A204.1 (cell line): Measurements from ENCODE around the gene NRBF2.
"Not testable (repeated sequence)": the region's sequence is repeated elsewhere in the genome, so short reads cannot be mapped to it uniquely, and the experiment has no call there.

Experiments used
- FAIRE-seq: peaks from 2 replicates; lab custom pipeline; 2012; peaks lifted over from hg19 to GRCh38; lab: Jason Lieb, UNC

The NRBF2 gene

DNA sequence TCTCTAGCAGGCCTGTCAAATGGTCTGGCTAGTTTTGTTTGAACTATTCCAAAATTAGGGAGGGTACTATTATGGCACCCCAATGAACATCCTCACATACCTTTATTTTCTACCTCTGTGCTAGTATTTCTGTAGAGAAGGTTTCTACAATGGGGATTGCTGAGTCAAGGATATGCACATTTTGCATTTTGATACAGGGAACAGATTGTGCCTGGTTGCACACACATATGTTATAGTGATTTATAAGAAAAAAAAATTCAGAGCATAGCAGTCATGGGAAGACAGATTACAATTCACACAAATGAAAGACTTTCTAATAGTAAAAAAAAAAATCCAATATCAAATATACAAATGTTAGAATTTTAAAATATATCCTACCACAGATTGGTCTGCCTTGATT lies 14.1 kb upstream of the NRBF2 start:
- FAIRE-seq, result no peak

- no peak for FAIRE-seq
Measured at GRCh38 chr10:63120554-63120953, 12.6 kb upstream of the NRBF2 start.

- FAIRE-seq, result no peak
Measured at GRCh38 chr10:63123727-63124362, 9.3 kb upstream of the NRBF2 start.

DNA sequence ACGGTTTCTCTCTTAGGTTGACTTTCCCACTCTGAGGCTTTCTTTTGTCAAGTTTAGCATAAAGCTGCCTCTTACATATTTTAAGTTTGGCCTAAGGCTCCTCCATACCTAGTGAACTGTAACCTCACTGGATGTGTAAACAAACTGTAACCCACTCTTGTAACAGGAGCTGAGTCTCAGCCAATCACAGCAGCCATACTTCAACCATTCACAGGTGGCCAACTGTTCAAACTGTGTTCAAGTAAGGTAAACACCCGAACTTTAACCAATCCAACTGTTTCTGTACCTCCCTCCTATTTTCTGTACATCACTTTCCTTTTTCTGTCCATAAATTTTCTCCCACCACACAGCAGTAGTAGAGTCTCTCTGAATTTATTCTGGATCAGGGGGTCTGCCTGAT lies 7.7 kb upstream of the NRBF2 start:
- FAIRE-seq, result no peak

DNA sequence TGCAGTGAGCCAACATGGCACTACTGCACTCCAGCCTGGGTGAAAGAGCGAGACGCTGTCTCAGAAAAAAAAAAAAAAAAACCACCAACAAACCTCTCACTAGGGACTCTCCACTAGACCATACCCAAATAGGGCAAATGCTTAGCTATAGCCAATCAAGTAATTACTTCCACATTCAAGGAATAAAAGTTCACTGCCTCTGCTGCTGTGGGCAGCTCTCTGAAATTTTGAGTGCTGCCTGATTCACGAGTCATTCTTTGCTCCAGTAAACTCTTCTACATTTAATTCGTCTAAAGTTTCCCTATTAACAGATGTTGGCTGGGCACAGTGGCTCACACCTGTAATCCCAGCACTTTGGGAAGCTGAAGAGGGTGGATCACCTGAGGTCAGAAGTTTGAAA lies 4.7 kb upstream of the NRBF2 start:
- FAIRE-seq, result no peak

DNA sequence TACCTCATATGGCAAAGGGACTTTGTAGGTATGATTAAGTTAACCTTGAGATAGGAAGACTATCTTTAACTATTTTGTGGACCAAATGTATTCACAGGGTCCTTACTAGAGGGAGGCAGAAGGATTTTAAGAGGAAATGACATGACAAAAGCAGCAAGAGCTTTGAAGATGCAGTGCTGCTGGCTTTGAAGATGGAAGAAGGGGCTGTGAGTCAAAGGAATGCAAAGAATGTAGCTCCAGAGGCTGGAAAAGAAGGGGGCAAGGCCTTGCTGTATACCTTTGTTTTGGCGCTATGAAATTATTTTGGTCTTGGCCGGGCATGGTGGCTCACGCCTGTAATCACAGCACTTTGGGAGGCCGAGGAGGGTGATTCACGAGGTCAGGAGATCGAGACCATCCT lies 3.2 kb upstream of the NRBF2 start:
- no peak for FAIRE-seq

GRCh38 chr10:63132651-63133055 lies 475 bp upstream of the NRBF2 start:
- no peak for FAIRE-seq

GRCh38 chr10:63133821-63134557 lies 861 bp downstream of the NRBF2 start:
- FAIRE-seq, result no peak

DNA sequence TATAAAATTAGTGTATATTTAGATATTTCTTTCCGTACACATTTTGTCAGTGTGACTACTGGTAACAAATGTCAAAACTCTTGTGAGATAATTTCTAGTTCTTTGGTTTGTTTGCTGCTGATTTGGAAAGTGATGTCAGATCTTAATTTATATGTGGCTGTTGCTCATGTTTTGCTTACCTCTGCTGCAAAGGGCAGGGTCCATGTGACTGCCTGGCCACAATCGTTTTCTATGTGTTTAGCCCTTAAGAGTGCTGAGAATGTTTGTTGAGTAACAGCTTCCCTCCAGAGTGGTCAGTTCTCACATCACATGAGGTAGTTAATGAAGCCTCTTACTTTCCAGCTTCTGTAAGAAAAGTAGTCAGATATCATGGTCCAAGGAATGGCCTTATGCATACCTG lies 4.2 kb downstream of the NRBF2 start:
- FAIRE-seq, result no peak

- FAIRE-seq, result no peak
Measured at GRCh38 chr10:63140077-63140476, 6.9 kb downstream of the NRBF2 start.

DNA sequence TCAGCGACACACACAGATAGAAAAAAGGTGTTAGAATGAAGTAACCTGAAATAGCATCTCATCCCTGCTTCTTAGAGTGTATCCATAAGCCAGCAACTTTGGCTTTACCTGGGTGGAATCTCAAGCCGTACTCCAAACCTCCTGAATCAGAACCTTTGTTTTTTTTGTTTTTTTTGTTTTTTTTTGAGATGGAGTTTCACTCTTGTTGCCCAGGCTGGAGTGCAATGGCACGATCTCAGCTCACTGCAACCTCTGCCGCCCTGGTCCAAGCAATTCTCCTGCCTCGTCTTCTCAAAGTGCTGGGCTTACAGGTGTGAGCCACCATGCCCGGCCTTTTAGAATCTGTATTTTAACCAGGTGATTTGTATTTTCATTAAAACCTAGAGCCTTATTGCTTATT lies 9.0 kb downstream of the NRBF2 start:
- FAIRE-seq, result no peak

DNA sequence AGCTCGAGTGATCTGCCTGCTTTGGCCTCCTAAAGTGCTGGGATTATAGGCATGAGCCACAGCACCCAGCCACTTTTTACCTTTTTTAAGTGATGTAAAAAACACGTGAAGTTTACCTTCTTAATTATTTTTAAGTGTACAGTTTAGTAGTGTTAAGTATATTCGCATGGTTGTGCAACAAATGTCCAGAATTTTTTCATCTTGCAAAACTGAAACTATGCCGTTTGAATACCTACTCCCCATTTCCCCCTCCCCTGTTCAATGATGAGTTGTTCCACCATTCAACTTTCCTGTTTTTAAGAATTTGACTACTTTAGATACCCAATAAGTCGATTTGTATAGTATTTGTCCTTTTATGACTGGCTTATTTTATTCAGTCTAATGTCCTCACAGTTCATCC lies 10.9 kb downstream of the NRBF2 start:
- FAIRE-seq, result no peak

GRCh38 chr10:63145782-63146181 lies 12.7 kb downstream of the NRBF2 start:
- FAIRE-seq, result no peak

- no peak for FAIRE-seq
Measured at GRCh38 chr10:63146503-63146902, 13.4 kb downstream of the NRBF2 start.

DNA sequence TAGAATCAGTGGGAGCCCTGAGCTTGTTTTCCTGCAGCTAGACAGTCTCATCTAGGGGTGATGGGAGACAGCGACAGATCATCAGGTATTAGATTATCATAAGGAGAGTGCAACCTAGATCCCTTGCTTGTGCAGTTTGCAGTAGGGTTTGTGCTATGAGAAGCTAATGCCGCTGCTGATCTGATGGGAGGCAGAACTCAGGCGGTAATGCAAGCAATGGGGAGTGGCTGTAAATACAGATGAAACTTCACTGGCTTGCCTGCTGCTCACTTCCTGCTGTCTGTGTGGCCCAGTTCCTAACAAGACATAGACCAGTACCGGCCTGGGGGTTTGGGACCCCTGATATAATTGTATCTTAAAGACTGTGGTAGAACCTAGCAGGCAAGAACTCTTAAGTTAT lies 17.6 kb downstream of the NRBF2 start:
- no peak for FAIRE-seq

DNA sequence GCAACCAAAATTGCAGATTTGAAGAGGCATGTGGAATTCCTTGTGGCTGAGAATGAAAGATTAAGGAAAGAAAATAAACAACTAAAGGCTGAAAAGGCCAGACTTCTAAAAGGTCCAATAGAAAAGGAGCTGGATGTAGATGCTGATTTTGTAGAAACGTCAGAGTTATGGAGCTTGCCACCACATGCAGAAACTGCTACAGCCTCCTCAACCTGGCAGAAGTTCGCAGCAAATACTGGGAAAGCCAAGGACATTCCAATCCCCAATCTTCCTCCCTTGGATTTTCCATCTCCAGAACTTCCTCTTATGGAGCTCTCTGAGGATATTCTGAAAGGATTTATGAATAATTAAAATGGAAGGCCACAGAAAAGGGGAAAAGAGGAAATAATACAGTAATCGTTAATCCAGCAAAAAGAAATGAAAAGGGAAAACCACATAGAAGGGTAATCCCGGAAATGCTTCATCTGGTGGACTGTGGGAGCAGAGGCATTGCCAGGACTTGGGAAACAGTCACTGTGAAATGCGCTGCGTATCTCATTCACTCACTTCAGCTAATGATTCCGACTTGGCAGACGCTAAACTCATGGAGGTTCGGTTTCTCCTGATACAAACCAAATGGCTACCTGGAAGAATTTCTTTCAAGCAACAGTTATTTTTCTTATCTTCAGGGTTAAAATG lies 20.9 kb downstream of the NRBF2 start:
- not testable (repeated sequence) for FAIRE-seq

DNA sequence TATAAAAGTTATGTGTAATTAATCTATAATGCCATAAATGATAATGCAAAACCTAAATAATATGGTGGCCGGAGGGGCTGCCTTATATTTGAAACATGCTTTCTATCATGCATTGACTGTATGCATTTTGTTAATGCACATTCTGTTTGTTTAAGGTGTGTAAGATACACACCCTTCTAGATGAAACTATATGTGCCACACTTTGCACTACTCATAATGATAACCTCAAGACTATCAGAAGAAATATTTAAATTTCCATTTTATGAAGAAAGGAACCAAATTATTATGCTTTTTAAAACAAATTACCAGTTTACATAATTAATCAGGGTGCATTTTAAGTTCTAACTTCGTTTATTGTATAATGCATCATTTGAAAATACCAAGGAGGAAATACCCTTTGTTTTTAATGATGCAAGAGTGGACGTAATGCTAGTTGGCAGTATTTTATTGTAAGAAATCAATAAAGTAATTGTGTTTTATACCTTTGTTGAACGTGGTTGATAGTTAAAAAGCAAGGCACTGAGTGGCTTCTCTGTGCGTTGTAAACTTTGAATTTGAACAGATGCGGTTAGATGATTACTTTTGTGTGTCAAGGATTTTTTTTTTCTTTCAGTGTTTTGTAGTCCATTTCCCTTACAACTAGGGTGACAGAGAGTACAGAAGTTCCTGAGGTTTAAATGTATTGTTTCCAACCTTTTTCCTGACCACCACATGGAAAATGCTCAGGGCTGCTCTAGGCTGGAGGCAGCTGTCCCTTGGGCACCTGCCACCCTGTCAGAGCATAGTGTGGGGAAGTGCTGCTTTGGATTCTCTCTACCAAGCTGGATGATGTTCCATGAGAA lies 21.6 kb downstream of the NRBF2 start:
- no peak for FAIRE-seq

DNA sequence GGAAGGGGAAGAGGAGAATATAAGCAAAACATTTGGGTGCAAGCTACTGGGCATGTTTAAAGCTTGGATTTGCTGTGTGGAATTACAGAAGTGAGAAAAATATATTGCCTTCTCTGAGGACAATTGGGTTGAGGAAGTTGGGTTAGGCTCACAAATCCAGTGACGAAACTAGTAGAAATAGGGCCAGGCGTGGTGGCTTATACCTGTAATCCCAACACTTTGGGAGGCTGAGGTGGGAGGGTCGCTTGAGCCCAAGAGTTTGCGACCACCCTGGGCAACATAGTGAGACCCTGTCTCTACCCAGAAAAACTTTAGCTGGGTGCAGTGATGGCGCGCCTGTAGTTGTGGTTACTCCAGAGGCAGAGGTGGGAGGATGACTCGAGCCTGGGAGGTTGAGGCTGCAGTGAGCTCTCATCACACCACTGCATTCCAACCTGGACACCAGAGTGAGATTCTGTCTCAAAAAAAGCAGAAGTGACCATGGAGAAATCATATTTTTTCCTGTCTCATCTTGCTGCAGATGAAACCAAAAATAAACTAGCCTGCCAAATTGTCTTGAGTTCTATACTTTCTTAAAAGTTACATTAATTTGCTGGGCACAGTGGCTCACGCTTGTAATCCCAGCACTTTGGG lies 22.4 kb downstream of the NRBF2 start:
- FAIRE-seq, result no peak

GRCh38 chr10:63156236-63156635 lies 23.1 kb downstream of the NRBF2 start:
- FAIRE-seq, result no peak

GRCh38 chr10:63157845-63158624 lies 24.9 kb downstream of the NRBF2 start:
- peak; percentile 89 for FAIRE-seq

DNA sequence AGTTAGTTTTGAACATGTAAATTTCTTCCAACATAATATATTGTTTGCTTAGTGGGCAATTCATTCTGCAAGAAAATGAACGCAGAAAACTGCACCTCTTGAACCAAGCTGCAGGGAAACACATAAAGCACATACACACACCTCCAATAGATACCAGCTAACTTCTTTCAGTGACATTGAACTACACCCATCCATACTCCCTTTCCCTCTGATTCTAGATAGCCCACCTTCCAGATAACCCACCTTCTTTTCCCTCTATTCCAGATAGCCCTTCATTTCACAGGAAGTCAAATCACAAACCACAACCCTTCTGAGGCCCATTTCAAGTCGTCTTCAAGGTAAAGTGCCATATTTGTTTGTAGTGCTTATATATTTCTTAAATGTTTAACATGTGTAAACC lies 28.5 kb downstream of the NRBF2 start:
- FAIRE-seq, result no peak
